Colon (tissue), 2 donors: Measurements from ENCODE around the gene CRY1.
"Not testable (repeated sequence)": the region's sequence is repeated elsewhere in the genome, so short reads cannot be mapped to it uniquely, and the experiment has no call there.

Experiments
- FAIRE-seq: peaks from 2 replicates; lab custom pipeline; 2012; peaks lifted over from hg19 to GRCh38; lab: Jason Lieb, UNC
- donor health status: control.
- donor health status: control.

CRY1 gene

DNA sequence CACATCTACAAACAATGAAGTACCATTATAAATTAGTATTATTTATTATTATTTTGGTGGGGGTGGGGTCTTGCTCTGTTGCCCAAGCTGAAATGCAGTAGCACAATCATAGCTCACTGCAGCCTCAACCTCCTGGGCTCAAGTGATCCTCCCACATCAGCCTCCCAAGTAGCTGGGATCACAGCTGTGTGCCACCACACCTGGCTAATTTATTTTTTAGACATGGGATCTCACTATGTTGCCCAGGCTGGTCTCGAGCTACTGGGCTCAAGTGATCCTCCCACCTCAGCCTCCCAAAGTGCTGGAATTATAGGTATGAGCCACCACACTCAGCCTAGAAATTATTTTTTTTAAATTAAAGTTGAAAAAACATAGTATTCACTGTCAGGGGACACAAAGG is 15.0 kb upstream of the CRY1 start:
- not testable (repeated sequence) for FAIRE-seq

DNA sequence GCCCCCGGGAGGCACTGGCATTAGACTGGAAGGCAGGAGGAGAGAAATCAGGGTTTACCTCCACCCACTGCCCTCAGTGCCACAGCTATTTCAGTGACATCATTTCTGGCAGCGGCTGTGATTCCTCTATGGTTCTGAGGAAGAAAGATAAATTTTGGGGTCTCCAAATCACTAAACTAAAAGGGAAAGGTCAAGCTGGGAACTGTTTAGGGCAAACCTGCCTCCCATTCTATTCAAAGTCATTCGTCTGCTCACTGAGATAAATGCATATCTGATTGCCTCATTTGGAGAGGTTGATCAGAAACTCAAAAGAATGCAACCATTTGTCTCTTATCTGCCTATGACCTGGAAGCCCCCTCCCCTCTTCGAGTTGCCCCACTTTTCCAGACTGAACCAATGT is 14.0 kb upstream of the CRY1 start:
- no peak for FAIRE-seq

DNA sequence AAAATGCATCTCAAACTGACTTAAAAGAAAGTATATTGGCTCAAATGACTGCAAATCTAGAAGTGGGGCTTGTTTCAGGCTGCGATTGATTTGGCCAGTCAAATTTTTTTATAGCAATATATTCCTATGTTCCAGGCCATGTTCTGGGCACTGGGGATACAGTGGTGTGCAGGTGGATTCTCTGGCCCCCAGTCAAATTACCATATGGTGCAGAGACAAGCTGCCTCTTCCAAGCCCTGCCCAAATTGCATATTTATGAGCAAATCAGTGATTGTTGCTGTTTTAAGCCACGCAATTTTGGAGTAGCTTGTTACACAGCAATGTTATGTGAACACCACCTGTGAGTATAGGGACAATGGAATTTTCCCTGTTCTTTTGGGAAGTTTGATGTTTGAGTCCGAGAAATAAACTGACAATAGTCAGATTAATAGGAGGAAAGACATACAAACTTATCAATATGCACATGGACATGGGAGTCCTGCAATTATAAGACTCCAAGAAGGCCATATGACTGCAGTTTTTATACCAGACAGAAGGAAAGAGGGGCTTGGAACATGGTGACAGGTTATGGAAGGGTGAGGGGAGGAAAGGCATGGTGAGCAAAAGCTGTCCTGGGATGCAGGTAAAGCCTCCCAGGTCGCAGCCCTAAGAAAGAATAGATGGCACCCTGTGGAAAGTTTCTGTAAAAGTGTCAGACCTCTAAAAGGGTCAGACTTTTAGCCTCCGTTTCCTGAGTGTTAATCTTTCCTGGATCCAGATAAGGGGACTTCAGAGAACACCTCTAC is 13.1 kb upstream of the CRY1 start:
- no peak for FAIRE-seq

DNA sequence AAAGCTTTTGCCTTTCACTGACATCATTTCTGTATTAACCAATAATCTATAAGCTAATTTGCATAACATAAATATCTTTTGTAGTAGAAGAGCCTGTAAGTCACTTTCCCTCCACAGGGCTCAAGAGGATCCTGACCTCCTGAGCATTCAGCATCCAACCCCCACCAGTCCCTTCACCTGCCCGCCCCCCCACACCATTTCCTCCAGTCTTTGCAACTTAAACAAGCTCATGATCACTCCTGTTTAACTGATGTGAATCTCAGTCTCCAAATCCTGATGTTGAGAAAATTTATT is 12.0 kb upstream of the CRY1 start:
- no peak for FAIRE-seq

DNA sequence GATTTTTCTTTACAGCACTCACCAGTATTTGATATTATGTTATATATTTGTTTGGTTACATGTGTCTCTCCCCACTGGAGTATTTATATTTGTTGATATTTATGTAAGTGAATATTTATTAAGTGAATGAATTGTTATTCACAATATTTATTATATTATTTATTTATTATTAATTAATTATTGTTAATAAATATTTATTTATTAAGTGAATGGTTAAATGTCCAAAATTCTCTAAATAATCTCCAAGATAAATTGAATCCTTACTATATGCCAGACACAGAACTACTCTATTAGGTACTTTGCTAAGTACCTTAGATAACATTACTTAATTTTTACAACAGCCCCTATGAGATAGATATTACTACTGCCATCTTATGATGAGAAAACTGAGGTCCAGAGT is 10.2 kb upstream of the CRY1 start:
- FAIRE-seq, result no peak

DNA sequence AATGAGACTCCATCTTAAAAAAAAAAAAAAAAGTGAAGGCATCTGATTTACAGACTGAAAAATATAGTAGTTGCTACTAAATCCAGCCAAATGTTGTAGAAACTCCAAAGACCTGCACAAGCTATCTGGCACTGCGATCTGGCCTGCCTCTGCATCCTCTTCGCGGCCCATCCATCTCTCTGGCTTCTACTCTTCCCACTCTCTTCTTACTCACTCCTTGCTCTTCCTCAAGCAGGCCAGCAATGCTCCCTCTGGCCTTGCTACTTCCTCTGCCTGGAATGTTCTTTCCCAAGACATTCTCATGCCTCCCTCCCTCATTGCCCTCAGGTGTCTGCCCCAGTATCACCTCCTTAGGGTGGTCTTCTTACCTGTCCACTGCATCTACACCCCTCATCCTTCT is 9.7 kb upstream of the CRY1 start:
- no peak for FAIRE-seq

- no peak for FAIRE-seq
Measured at GRCh38 chr12:107102294-107102693, 8.9 kb upstream of the CRY1 start.

DNA sequence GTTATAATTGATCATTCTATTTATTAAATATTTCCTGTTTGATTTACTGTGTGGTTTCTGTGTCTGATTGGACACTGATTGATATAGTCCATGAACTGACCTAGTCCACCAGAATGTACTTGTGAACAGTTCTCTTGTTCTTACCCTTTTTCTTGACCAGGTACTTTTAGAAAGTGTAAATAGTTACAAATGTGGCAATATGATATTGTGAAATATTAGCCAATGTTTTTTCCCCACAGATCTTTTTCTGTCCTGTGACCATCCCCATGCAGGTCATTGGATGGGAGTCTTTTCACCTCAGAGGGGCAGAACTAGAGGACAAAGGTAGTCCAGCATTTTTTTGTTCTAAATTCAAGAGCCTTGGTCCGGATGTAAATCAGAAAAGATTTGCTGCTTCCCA is 8.3 kb upstream of the CRY1 start:
- no peak for FAIRE-seq

GRCh38 chr12:107099917-107100316 is 6.6 kb upstream of the CRY1 start:
- no peak for FAIRE-seq

- no peak for FAIRE-seq
Measured at GRCh38 chr12:107096571-107096970, 3.2 kb upstream of the CRY1 start.

- FAIRE-seq, result no peak
Measured at GRCh38 chr12:107094183-107094448, 767 bp upstream of the CRY1 start.

DNA sequence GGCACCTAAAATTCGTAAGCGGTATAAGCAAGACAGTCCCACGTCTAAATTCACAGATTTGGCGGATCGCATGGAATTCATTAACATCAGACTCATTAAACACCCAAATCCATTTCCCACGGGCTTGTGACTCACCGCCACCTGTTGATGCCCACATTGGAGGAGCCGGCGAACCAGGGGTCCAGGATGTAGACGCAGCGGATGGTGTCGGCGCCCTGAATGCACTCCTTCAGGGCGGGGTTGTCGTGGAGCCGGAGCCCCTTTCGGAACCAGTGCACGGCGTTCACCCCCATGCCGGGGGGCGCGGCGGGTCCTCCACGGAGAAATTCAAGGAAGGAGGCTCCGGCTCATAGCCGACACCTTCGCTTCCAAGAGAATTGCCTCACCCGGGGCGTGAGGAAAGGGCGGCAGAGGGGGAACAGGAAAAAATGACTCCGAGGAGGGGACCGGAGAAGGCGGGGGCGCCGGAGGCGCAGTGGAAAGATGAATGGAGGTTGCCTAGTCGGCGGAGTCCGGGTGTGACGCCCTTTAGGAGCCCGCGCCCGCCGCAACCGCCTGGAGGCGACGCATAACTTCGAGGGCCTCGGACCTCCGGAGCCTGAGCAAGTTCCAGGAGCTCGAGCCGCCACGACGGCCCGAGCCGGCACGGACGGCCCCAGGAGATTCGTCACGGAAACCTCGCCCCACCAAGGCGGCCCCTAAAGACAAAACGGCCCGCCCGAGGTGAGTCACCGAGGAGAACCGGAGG is 506 bp downstream of the CRY1 start:
- no peak for FAIRE-seq

GRCh38 chr12:107091989-107092641 is 1.2 kb downstream of the CRY1 start:
- FAIRE-seq, result no peak

DNA sequence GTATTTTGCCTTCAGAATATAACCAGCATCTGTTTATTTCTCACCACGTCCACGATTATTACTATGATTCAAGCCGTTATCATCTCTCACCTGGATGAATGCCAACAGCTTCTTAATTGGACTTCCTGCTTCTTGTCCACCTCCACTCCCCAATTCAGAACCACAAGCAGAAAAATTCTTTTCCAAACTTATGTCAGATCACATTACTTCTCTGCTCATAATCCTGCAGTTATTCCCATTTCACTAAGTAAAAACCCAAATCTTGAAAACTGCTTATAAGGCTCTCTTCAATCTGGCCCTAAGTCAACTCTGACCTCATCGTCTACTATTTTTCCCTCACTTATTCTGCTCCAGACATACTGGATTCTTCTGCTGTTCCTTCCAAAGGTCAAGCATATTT is 2.0 kb downstream of the CRY1 start:
- FAIRE-seq, result no peak

GRCh38 chr12:107090711-107091110 is 2.6 kb downstream of the CRY1 start:
- FAIRE-seq, result no peak

- FAIRE-seq, result no peak
Measured at GRCh38 chr12:107088912-107089311, 4.4 kb downstream of the CRY1 start.

GRCh38 chr12:107086314-107086713 is 7.0 kb downstream of the CRY1 start:
- no peak for FAIRE-seq

GRCh38 chr12:107081778-107082177 is 11.6 kb downstream of the CRY1 start:
- FAIRE-seq, result no peak

DNA sequence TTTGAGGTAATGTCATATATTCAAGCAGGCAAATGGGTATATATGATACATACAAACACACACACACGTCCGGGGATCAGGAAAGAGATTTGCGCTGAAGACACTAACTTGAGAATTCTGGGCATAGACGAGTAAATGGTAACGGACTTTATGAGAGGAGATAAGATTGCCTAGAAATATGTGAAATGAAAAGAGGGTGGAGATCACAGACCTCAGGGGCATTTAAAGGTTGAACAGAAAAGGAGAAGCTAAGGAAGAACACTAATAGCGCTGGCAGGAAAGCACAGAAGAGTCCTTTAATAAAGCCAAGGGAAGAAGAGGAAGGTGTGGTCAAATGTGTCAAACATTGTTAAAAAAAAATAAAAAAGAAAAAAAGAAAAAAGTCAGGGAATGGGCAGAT is 13.1 kb downstream of the CRY1 start:
- no peak for FAIRE-seq

DNA sequence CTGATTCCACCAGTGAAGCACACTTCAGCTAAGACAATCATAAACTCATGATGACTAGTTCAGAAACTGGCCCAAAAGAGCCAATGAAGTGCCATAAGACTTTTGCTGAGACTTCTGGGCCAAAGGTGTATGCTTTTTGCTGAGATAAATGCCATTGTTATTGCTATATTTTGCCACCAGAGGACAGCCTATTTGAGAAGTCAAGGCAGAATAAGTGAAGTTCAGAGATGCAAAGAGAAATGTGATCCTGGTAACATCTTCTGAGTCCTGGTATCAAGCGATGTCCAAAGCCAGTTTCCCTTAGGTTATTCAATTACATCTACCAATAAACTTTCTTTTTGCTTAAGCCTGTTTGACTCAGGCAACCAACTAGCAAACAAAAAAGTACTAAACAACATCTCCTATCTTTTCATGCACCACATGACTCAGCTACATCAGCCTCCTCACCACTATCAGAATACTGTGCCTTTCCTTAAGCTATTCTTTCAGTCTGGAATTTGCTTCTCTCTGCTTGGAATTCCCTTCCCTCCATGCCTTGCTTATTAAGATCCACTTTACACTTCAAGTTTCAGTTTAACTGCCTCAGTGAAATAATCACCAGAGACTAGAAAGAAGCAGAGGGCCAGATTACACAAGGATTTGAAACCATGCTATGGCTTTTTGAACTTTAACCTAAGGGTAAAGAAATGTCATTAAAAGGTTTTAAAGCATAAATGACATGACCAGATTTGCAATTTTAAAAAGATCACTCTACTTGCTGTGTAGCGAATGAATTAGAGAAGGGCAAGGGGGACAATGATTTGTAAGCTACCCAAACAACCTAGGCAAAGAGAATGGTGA is 14.0 kb downstream of the CRY1 start:
- FAIRE-seq, result no peak

GRCh38 chr12:107073266-107073665 is 20.1 kb downstream of the CRY1 start:
- not testable (repeated sequence) for FAIRE-seq

GRCh38 chr12:107066691-107067090 is 26.7 kb downstream of the CRY1 start:
- no peak for FAIRE-seq

- FAIRE-seq, result no peak
Measured at GRCh38 chr12:107064687-107065086, 28.7 kb downstream of the CRY1 start.
